Endothelial cell of umbilical vein (primary cell): ENCODE results near the gene CARS1. TPM values are rescaled to one million over a fixed set of nuclear protein-coding genes. Genes with fewer than 3 reads are reported as not detected.

ENCODE experiments used
- BruUV-seq: library from RNA; stranded (reverse); fragments of 400-500 nt; replicated peaks from 2 replicates; lab custom pipeline; 2021; lab: Mats Ljungman, UMichigan
- CTCF ChIA-PET: fragments of 300-600, 350-600 bp; sonication (Branson Sonifier 250); formaldehyde crosslinking; loops from one replicate; lab custom pipeline; 2021; ENCODE audit warnings: antibody characterized with exemption, inconsistent platforms; lab: Charles Lee
- POLR2A ChIA-PET: fragments of 300-600, 350-600 bp; sonication (Branson Sonifier 250); formaldehyde crosslinking; loops from one replicate; lab custom pipeline; 2021; ENCODE audit warnings: antibody characterized with exemption, inconsistent platforms; lab: Charles Lee
- DNase-seq: peaks from one replicate; pipeline ENCODE4 v3.0.0-alpha.2; 2011; ENCODE audit warnings: low read depth, low spot score
- FAIRE-seq: peaks from 2 replicates; lab custom pipeline; 2011; peaks lifted over from hg19 to GRCh38; lab: Jason Lieb, UNC
- H2AFZ ChIP-seq: 2 replicates; pipeline ENCODE4 v1.6.0; 2012; ENCODE audit warnings: low read depth, low read length, control low read depth, inconsistent platforms
- H3K27ac ChIP-seq: 2 replicates; pipeline ENCODE4 v1.5.1; 2011; ENCODE audit warnings: low read depth, mild to moderate bottlenecking, control low read depth, low read length, moderate library complexity; ENCODE audit not compliant: insufficient read depth
- H3K27me3 ChIP-seq, 2 experiments: 2 replicates each; pipeline versions ENCODE4 v1.6.0 to v1.6.1; 2011; ENCODE audit warnings: low read length in 2 of 2, mixed read lengths in 1 of 2; ENCODE audit not compliant: control insufficient read depth in 2 of 2, insufficient read depth in 2 of 2
- H3K36me3 ChIP-seq, 2 experiments: 2 replicates in 1 of 2; 3 replicates in 1 of 2; pipeline ENCODE4 v1.5.1; 2011; ENCODE audit warnings: low read length in 2 of 2, mild to moderate bottlenecking in 1 of 2, moderate library complexity in 1 of 2; ENCODE audit not compliant: control insufficient read depth in 2 of 2, insufficient read depth in 2 of 2; ENCODE audit errors: extremely low read depth in 1 of 2
- H3K4me1 ChIP-seq: 3 replicates; pipeline ENCODE4 v1.5.1; 2011; ENCODE audit warnings: mild to moderate bottlenecking, low read length; ENCODE audit not compliant: control insufficient read depth, insufficient read depth; ENCODE audit errors: extremely low read depth
- H3K4me2 ChIP-seq: 2 replicates; pipeline ENCODE4 v1.6.1; 2011; ENCODE audit warnings: low read length, control low read depth, mixed read lengths; ENCODE audit not compliant: insufficient read depth
- H3K4me3 ChIP-seq, 3 experiments: fragments of 200-600 bp in 1 of 3; sonication (generic), shearing (Covaris generic) in 1 of 3; replicated peaks in 1 of 3; 2 replicates each; pipeline ENCODE4 v1.5.1; 2011 to 2016; ENCODE audit warnings: control low read depth in 3 of 3, low read length in 3 of 3, mild to moderate bottlenecking in 2 of 3, inconsistent platforms in 1 of 3, low read depth in 1 of 3, moderate library complexity in 1 of 3; ENCODE audit not compliant: insufficient read depth in 1 of 3
- H3K79me2 ChIP-seq: 2 replicates; pipeline ENCODE4 v1.6.0; 2012; ENCODE audit warnings: low read length, inconsistent platforms; ENCODE audit not compliant: control insufficient read depth, insufficient read depth
- H3K9ac ChIP-seq: replicated peaks from 2 replicates; pipeline ENCODE3; 2011; ENCODE audit warnings: low read length, control low read depth; ENCODE audit not compliant: insufficient read depth; ENCODE audit errors: extremely low read depth
- H3K9me1 ChIP-seq: replicated peaks from 3 replicates; pipeline ENCODE4 v1.6.0; 2011; ENCODE audit warnings: mild to moderate bottlenecking, low read length; ENCODE audit not compliant: control insufficient read depth, insufficient read depth; ENCODE audit errors: extremely low read depth
- H3K9me3 ChIP-seq: replicated peaks from 2 replicates; pipeline ENCODE4 v1.5.1; 2012; ENCODE audit warnings: low read length, inconsistent platforms; ENCODE audit not compliant: control insufficient read depth, insufficient read depth
- H4K20me1 ChIP-seq: replicated peaks from 2 replicates; pipeline ENCODE3; 2011; ENCODE audit warnings: mild to moderate bottlenecking, low read length; ENCODE audit not compliant: control insufficient read depth, insufficient read depth; ENCODE audit errors: extremely low read depth
- EZH2 ChIP-seq: IDR thresholded peaks from 2 replicates; pipeline ENCODE4 v1.6.1; 2012; ENCODE audit warnings: borderline replicate concordance, low read depth, mild to moderate bottlenecking, moderate library complexity, low read length, inconsistent platforms; ENCODE audit not compliant: severe bottlenecking
- FOS ChIP-seq: IDR thresholded peaks from 2 replicates; pipeline ENCODE4 v1.6.1; 2011; ENCODE audit warnings: mild to moderate bottlenecking, low read length, moderate library complexity, borderline replicate concordance; ENCODE audit not compliant: insufficient read depth
- GATA2 ChIP-seq: IDR thresholded peaks from 2 replicates; pipeline ENCODE4 v1.7.0; 2011; ENCODE audit warnings: low read depth, mild to moderate bottlenecking, moderate library complexity, mixed read lengths, low read length; ENCODE audit not compliant: insufficient read length, insufficient read depth
- JUN ChIP-seq: IDR thresholded peaks from 2 replicates; pipeline ENCODE4 v1.6.1; 2011; ENCODE audit warnings: borderline replicate concordance, low read depth; ENCODE audit not compliant: insufficient read length, insufficient read depth
- MYC ChIP-seq: IDR thresholded peaks from one replicate; pipeline ENCODE4 v1.6.1; 2011; ENCODE audit warnings: mild to moderate bottlenecking, low read depth, low read length
- POLR2A ChIP-seq: IDR thresholded peaks from 2 replicates; pipeline ENCODE4 v1.6.1; 2012; ENCODE audit warnings: low read depth, mild to moderate bottlenecking, control low read depth, low read length
- POLR2AphosphoS5 ChIP-seq: IDR thresholded peaks from 2 replicates; pipeline ENCODE4 v1.6.1; 2012; ENCODE audit warnings: low read depth, mild to moderate bottlenecking, control low read depth, low read length, moderate library complexity; ENCODE audit not compliant: insufficient read depth
- dilution Hi-C: fragments of 300-500 bp; cut with MboI; formaldehyde crosslinking; loops from one replicate; pipeline ENCODE4 v1.15.0; 2019; ENCODE audit warnings: low sequenced_read_pairs; ENCODE audit not compliant: extremely low pct_ligation_motif_present
- intact Hi-C: fragments of 100-400 bp; cut with micrococcal nuclease; formaldehyde crosslinking; loops from one replicate; pipeline ENCODE4 v1.10.0; 2022
- polyA plus RNA-seq, 4 experiments: library from polyadenylated mRNA; depleted of rRNA in 3 of 4; stranded (reverse) in 3 of 4; unstranded in 1 of 4; fragments of >200 nt; gene quantifications; 2 replicates each; pipeline versions ENCODE4 v1.2.1 to v1.2.3, GENCODE V29; 2011 to 2012; ENCODE audit warnings: missing spikeins in 1 of 4
- total RNA-seq: library from RNA; stranded (reverse); gene quantifications from 2 replicates; pipeline ENCODE4 v1.2.3, GENCODE V29; 2021
- TF ChIP-seq, protein P1 (sequence below): IDR thresholded peaks from 2 replicates; pipeline ENCODE4 v1.6.1; 2011; ENCODE audit not compliant: insufficient read depth, insufficient read length
- TF ChIP-seq, protein P2 (sequence below), 2 donors: IDR thresholded peaks; 1 replicate in 1 of 2; 2 replicates in 1 of 2; pipeline ENCODE4 v1.5.1; 2011; ENCODE audit warnings: low read length in 2 of 2, mild to moderate bottlenecking in 2 of 2, moderate library complexity in 2 of 2, control low read depth in 1 of 2, inconsistent platforms in 1 of 2, low read depth in 1 of 2; ENCODE audit not compliant: insufficient read depth in 1 of 2; ENCODE audit errors: extremely low read depth in 1 of 2

Gene CARS1
- total and polyA plus RNA-seq, 2 donors (not counting 3 experiments of a cell fraction or from before 2014, with no cell fraction given) = 43.5 to 66.2 TPM

DNA sequence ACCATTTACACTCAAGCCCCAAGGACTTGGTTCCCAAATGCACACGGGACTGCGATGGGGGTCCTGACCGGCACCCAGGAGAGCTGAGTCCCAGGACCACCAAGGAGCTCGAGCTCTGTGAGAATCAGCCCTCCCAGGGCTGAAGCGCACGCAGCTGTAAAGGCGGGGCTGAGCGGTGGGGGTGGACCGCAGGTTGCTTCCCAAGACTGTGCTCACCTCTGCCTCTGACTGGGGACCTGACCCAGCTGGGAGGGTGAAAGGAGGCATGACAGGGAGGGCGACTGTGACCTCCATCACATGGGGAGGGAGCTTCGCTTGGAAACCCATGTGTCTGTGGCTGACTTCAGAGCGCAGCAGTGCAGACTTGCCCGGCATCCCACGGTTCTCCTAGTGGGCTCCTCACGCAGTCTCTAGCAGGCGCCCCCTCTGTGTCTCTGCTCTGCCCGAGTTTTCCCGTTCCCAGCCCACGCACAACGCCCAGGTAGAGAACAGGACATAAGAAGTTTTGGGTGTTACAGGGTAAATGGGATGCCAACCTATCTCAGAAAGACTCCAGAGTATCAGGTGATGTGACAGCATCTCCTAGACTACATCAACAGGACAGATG is 49.7 kb downstream of the CARS1 start:
- TF ChIP-seq POLR2A = no peak
- H3K36me3 ChIP-seq = peaks cover 10 to 38% of the 10 kb centered on the region in 2 experiments
- ChIA-PET POLR2A (no interaction called here), CTCF (interaction anchor here (1.4 kb wide), 2 partner anchors 10 to 15 kb away, joined by 3 to 5 read pairs; partner anchors contain the start of gene NAP1L4)
- H3K4me3 ChIP-seq = no peak overlapping the region
- DNase-seq (no peak), FAIRE-seq (no peak)
- intact Hi-C loops (no loop called here), dilution Hi-C loops (no loop called here)
- H3K9me3 ChIP-seq = no peaks in the 10 kb centered on the region
- no TSS peak for BruUV-seq
- no peaks in the 10 kb centered on the region for H3K27me3 ChIP-seq
- H2AFZ ChIP-seq = no peak overlapping the region
- H3K4me1 ChIP-seq = no peaks in the 10 kb centered on the region
- no peaks in the 10 kb centered on the region for H4K20me1 ChIP-seq
- no peak overlapping the region for H3K4me2 ChIP-seq
- no peak overlapping the region for H3K9ac ChIP-seq
- H3K9me1 ChIP-seq = no peaks in the 10 kb centered on the region
- no peaks in the 10 kb centered on the region for H3K79me2 ChIP-seq
- no peak overlapping the region for H3K27ac ChIP-seq

DNA sequence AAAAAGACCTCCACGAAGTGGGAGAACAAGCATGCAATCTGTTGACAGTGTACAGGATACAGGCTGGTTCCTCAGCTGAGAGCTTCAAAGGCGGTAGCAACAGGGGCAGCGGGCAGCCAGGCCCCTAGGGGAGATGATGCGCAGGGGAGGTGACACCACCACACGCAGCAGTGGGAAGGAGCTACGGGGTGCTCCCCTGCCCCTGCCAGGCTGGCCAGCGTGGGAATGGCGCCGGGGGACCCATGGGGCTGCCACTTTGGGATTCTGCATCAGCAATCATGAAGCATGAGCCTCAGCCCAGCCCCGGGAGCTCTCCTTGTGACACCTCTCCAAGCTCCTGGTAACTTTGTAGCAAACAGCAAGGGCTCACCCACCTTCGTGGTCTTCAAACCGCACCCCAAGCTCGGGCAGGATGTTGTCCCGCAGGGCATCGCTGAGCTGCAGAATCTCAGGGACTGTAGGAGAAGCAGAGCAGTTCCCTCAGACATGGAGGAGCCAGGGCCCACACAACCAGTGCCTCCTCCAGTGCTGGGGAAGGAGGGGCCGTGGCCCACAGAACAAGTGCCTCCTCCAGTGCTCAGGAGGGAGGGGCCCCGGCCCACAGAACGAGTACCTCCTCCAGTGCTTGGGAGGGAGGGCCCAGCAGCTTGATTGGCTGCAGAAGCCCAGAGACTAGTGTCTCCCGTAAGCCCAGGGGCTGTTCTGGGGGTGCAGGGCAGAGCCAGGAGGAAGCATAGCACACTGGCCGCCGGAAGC is 50.5 kb downstream of the CARS1 start:
- DNase-seq = no peak
- Histone ChIP-seq H3K36me3 (peaks cover 7 to 38% of the 10 kb centered on the region in 2 experiments), H3K9me3 (no peaks in the 10 kb centered on the region), H3K9ac (no peak overlapping the region), H2AFZ (no peak overlapping the region), H3K9me1 (no peaks in the 10 kb centered on the region), H3K4me2 (no peak overlapping the region), H3K27ac (no peak overlapping the region), H3K4me1 (no peaks in the 10 kb centered on the region), H3K79me2 (no peaks in the 10 kb centered on the region), H3K27me3 (no peaks in the 10 kb centered on the region), H4K20me1 (no peaks in the 10 kb centered on the region), H3K4me3 (no peak overlapping the region)
- BruUV-seq = no TSS peak
- TF ChIP-seq POLR2AphosphoS5 (no peak), JUN (no peak), EZH2 (no peak), GATA2 (no peak), POLR2A (no peak), MYC (no peak), FOS (no peak)
- TF ChIP-seq, protein P1, sequence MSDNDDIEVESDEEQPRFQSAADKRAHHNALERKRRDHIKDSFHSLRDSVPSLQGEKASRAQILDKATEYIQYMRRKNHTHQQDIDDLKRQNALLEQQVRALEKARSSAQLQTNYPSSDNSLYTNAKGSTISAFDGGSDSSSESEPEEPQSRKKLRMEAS = no peak
- TF ChIP-seq, protein P2, sequence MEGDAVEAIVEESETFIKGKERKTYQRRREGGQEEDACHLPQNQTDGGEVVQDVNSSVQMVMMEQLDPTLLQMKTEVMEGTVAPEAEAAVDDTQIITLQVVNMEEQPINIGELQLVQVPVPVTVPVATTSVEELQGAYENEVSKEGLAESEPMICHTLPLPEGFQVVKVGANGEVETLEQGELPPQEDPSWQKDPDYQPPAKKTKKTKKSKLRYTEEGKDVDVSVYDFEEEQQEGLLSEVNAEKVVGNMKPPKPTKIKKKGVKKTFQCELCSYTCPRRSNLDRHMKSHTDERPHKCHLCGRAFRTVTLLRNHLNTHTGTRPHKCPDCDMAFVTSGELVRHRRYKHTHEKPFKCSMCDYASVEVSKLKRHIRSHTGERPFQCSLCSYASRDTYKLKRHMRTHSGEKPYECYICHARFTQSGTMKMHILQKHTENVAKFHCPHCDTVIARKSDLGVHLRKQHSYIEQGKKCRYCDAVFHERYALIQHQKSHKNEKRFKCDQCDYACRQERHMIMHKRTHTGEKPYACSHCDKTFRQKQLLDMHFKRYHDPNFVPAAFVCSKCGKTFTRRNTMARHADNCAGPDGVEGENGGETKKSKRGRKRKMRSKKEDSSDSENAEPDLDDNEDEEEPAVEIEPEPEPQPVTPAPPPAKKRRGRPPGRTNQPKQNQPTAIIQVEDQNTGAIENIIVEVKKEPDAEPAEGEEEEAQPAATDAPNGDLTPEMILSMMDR (IDR thresholded peaks at IDR 0.05; ENCODE audit: extremely low read depth in 1 of 2, insufficient read depth in 1 of 2, low read depth in 1 of 2, low read length in 2 of 2) = no peak
- FAIRE-seq = no peak
- POLR2A ChIA-PET = no interaction called here
- intact Hi-C loops = no loop called here
- CTCF ChIA-PET = interaction anchor here (1.4 kb wide), 2 partner anchors 9 to 15 kb away, joined by 3 to 5 read pairs; partner anchors contain the start of gene NAP1L4
- dilution Hi-C loops = no loop called here
